ENCODE measurements around the gene PPP1R36.
"Not testable (repeated sequence)": the region's sequence is repeated elsewhere in the genome, so short reads cannot be mapped to it uniquely, and the experiment has no call there.

Gene PPP1R36

GRCh38 chr14:64614805-64615391 lies 65.1 kb downstream of the PPP1R36 start:
- no peaks in the 10 kb centered on the region for H3K9me3 ChIP-seq (ENCODE audit: insufficient read depth, low read depth, low read length)
- no peaks in the 10 kb centered on the region for H3K36me3 ChIP-seq (ENCODE audit: insufficient read depth, low read length)
- no peaks in the 10 kb centered on the region for H3K27me3 ChIP-seq (ENCODE audit: insufficient read depth, low read length)
- H3K27ac ChIP-seq (ENCODE audit: low read depth, low read length), result no peak overlapping the region
- no peak overlapping the region for H3K4me3 ChIP-seq (ENCODE audit: low read length)
- WGBS, result 79% methylated on average over 7 of the region's 7 CpGs
- H3K9ac ChIP-seq (ENCODE audit: low read depth, low read length), result no peak overlapping the region
- H3K4me1 ChIP-seq (ENCODE audit: insufficient read depth, low read length), result peaks cover 5% of the 10 kb centered on the region; the same call in 1 of the 2 replicates

- H3K4me1 ChIP-seq (ENCODE audit: insufficient read depth, low read length); H3K27me3 ChIP-seq (ENCODE audit: insufficient read depth, low read length); H3K36me3 ChIP-seq (ENCODE audit: insufficient read depth, low read length); H3K4me3 ChIP-seq (ENCODE audit: low read length); H3K27ac ChIP-seq (ENCODE audit: low read depth, low read length); H3K9ac ChIP-seq (ENCODE audit: low read depth, low read length); H3K9me3 ChIP-seq (ENCODE audit: insufficient read depth, low read depth, low read length): not testable (repeated sequence)
- WGBS, result 98% methylated on average over 7 of the region's 8 CpGs
Observed at GRCh38 chr14:64617872-64618408, 68.2 kb downstream of the PPP1R36 start.

DNA sequence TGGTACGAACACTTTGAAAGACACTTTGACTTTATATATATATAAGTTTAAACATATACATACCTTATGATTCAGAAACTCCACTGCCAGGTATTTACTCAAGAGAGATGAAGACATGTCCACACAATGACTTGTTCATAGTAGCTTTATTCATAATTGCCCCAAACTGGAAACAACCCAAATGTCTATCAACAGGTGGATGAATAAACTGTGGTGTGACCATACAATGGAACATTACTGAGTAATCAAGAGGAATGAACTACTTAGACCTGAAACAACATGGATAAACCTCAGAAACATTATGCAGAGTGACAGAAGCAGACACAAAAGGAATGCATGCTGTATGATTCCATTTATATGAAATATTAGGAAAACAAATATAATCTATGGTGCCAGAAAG lies 71.1 kb downstream of the PPP1R36 start:
- no CpG with 5 or more reads among the region's 1 CpG for WGBS
- Histone ChIP-seq H3K9ac (ENCODE audit: low read depth, low read length) (no peak overlapping the region), H3K36me3 (ENCODE audit: insufficient read depth, low read length) (no peaks in the 10 kb centered on the region)

GRCh38 chr14:64623554-64624165 lies 73.9 kb downstream of the PPP1R36 start:
- no peak overlapping the region for H3K27ac ChIP-seq (ENCODE audit: low read depth, low read length)
- H3K9ac ChIP-seq (ENCODE audit: low read depth, low read length), result no peak overlapping the region
- H3K27me3 ChIP-seq (ENCODE audit: insufficient read depth, low read length), result no peaks in the 10 kb centered on the region
- no peaks in the 10 kb centered on the region for H3K36me3 ChIP-seq (ENCODE audit: insufficient read depth, low read length)
- H3K4me1 ChIP-seq (ENCODE audit: insufficient read depth, low read length), result peaks cover 2% of the 10 kb centered on the region
- no peaks in the 10 kb centered on the region for H3K9me3 ChIP-seq (ENCODE audit: insufficient read depth, low read depth, low read length)
- H3K4me3 ChIP-seq (ENCODE audit: low read length), result no peak overlapping the region
- WGBS, result 94% methylated on average over 7 of the region's 7 CpGs

More for the DNA sequence above, 71.1 kb downstream of the PPP1R36 start:
- H3K27me3 ChIP-seq (ENCODE audit: insufficient read depth, low read length), result no peaks in the 10 kb centered on the region
- no peak overlapping the region for H3K4me3 ChIP-seq (ENCODE audit: low read length)
- H3K9me3 ChIP-seq (ENCODE audit: insufficient read depth, low read depth, low read length), result no peaks in the 10 kb centered on the region
- no peak overlapping the region for H3K27ac ChIP-seq (ENCODE audit: low read depth, low read length)
- no peaks in the 10 kb centered on the region; the same call in 1 of the 2 replicates for H3K4me1 ChIP-seq (ENCODE audit: insufficient read depth, low read length)

GRCh38 chr14:64625386-64626232 lies 75.8 kb downstream of the PPP1R36 start:
- H3K4me1 ChIP-seq (ENCODE audit: insufficient read depth, low read length), result peaks cover 8% of the 10 kb centered on the region
- no peaks in the 10 kb centered on the region for H3K36me3 ChIP-seq (ENCODE audit: insufficient read depth, low read length)
- H3K9ac ChIP-seq (ENCODE audit: low read depth, low read length), result no peak overlapping the region
- H3K9me3 ChIP-seq (ENCODE audit: insufficient read depth, low read depth, low read length), result no peaks in the 10 kb centered on the region
- no peak overlapping the region for H3K4me3 ChIP-seq (ENCODE audit: low read length)
- no peaks in the 10 kb centered on the region for H3K27me3 ChIP-seq (ENCODE audit: insufficient read depth, low read length)
- no peak overlapping the region for H3K27ac ChIP-seq (ENCODE audit: low read depth, low read length)
- 79% methylated on average over 15 of the region's 15 CpGs for WGBS

DNA sequence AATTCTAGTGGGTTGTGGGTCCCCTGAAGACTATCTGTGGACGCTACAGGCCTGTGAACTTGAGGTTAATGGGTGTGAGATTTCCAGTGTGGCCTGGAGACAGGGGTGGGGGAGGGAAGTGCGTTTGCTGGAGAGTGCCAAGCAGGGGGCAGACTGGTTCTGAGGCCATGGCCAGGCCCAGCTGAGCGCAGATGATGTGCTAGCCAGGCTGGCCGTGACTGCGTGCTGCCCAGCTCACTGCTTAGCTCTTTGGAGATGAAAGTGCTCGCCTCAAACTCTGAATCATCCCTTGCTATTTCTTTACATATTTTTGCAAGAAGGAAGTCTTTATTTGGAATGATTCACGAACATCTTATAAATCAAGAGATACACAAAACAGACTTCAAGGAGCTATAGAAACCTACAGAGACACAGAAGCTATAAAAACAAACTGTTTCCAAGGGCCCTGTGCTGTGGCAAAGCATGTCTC lies 79.2 kb downstream of the PPP1R36 start:
- Histone ChIP-seq H3K27ac (ENCODE audit: low read depth, low read length) (no peak overlapping the region), H3K9me3 (ENCODE audit: insufficient read depth, low read depth, low read length) (no peaks in the 10 kb centered on the region), H3K9ac (ENCODE audit: low read depth, low read length) (no peak overlapping the region), H3K4me3 (ENCODE audit: low read length) (no peak overlapping the region), H3K36me3 (ENCODE audit: insufficient read depth, low read length) (no peaks in the 10 kb centered on the region), H3K4me1 (ENCODE audit: insufficient read depth, low read length) (peaks cover 8% of the 10 kb centered on the region), H3K27me3 (ENCODE audit: insufficient read depth, low read length) (no peaks in the 10 kb centered on the region)
- 71% methylated on average over 7 of the region's 7 CpGs for WGBS

- H3K36me3 ChIP-seq (ENCODE audit: insufficient read depth, low read length), result no peaks in the 10 kb centered on the region
- H3K9ac ChIP-seq (ENCODE audit: low read depth, low read length), result no peak overlapping the region
- no peak overlapping the region for H3K4me3 ChIP-seq (ENCODE audit: low read length)
- peaks cover 8% of the 10 kb centered on the region for H3K4me1 ChIP-seq (ENCODE audit: insufficient read depth, low read length)
- H3K27ac ChIP-seq (ENCODE audit: low read depth, low read length), result no peak overlapping the region
- H3K9me3 ChIP-seq (ENCODE audit: insufficient read depth, low read depth, low read length), result no peaks in the 10 kb centered on the region
- 93% methylated on average over 1 of the region's 1 CpG for WGBS
- no peaks in the 10 kb centered on the region for H3K27me3 ChIP-seq (ENCODE audit: insufficient read depth, low read length)
Observed at GRCh38 chr14:64630778-64631177, 81.0 kb downstream of the PPP1R36 start.

- not testable (repeated sequence) for H3K4me3 ChIP-seq (ENCODE audit: low read length); H3K36me3 ChIP-seq (ENCODE audit: insufficient read depth, low read length); H3K27me3 ChIP-seq (ENCODE audit: insufficient read depth, low read length); H3K9ac ChIP-seq (ENCODE audit: low read depth, low read length); H3K9me3 ChIP-seq (ENCODE audit: insufficient read depth, low read depth, low read length); H3K27ac ChIP-seq (ENCODE audit: low read depth, low read length); H3K4me1 ChIP-seq (ENCODE audit: insufficient read depth, low read length)
- WGBS, result 97% methylated on average over 3 of the region's 3 CpGs
Observed at GRCh38 chr14:64631222-64631621, 81.5 kb downstream of the PPP1R36 start.

DNA sequence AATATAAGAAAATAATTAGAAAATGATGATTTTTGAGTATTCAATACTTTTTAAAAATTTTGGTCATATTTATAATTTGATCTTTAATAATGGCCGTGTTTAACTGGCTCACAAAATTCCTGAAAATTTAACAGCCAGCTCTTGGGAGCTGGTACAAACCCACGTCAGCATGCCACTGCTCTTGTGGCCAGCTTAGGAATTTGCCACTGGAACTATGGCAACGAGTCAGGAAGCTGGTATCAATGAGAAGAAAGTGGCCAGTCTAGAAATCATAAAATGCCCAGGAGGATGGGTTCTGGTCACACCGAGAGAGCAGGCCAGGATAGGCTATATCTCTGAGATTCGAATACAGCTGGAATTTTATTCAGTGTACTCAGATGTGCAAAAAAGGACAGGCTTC lies 82.3 kb downstream of the PPP1R36 start:
- H3K27me3 ChIP-seq (ENCODE audit: insufficient read depth, low read length), result no peaks in the 10 kb centered on the region
- 91% methylated on average over 5 of the region's 5 CpGs for WGBS
- no peak overlapping the region for H3K4me3 ChIP-seq (ENCODE audit: low read length)
- H3K4me1 ChIP-seq (ENCODE audit: insufficient read depth, low read length), result peaks cover 8% of the 10 kb centered on the region
- no peak overlapping the region for H3K9ac ChIP-seq (ENCODE audit: low read depth, low read length)
- no peaks in the 10 kb centered on the region for H3K36me3 ChIP-seq (ENCODE audit: insufficient read depth, low read length)
- H3K9me3 ChIP-seq (ENCODE audit: insufficient read depth, low read depth, low read length), result no peaks in the 10 kb centered on the region
- no peak overlapping the region for H3K27ac ChIP-seq (ENCODE audit: low read depth, low read length)

- H3K4me1 ChIP-seq (ENCODE audit: insufficient read depth, low read length), result peaks cover 3% of the 10 kb centered on the region
Observed at GRCh38 chr14:64634558-64634957, 84.8 kb downstream of the PPP1R36 start.

More at GRCh38 chr14:64634558-64634957, 84.8 kb downstream of the PPP1R36 start:
- WGBS, result 82% methylated on average over 2 of the region's 2 CpGs
- no peaks in the 10 kb centered on the region for H3K27me3 ChIP-seq (ENCODE audit: insufficient read depth, low read length)
- no peaks in the 10 kb centered on the region for H3K9me3 ChIP-seq (ENCODE audit: insufficient read depth, low read depth, low read length)
- H3K9ac ChIP-seq (ENCODE audit: low read depth, low read length), result no peak overlapping the region
- no peaks in the 10 kb centered on the region for H3K36me3 ChIP-seq (ENCODE audit: insufficient read depth, low read length)
- H3K4me3 ChIP-seq (ENCODE audit: low read length), result no peak overlapping the region
- no peak overlapping the region for H3K27ac ChIP-seq (ENCODE audit: low read depth, low read length)

Measured in HUES64 (cell line).